Activated CD8-positive, alpha-beta memory T cell treated with anti-CD3 and anti-CD28 coated beads for 4 hours (primary cell): ENCODE results near the gene TOR3A.
"Not testable (repeated sequence)": the region's sequence is repeated elsewhere in the genome, so short reads cannot be mapped to it uniquely, and the experiment has no call there.

Experiments used
- DNase-seq, 2 donors: peaks; one replicate each; pipeline ENCODE4 v3.0.0-alpha.2; 2020; ENCODE audit warnings: low read depth in 2 of 2

Gene TOR3A

GRCh38 chr1:179107706-179108629, 26.1 kb downstream of the TOR3A start:
- no peak for DNase-seq

GRCh38 chr1:179108644-179109043, 26.8 kb downstream of the TOR3A start:
- no peak for DNase-seq

GRCh38 chr1:179115181-179115580, 33.3 kb downstream of the TOR3A start:
- no peak for DNase-seq

GRCh38 chr1:179119513-179119912, 37.6 kb downstream of the TOR3A start:
- no peak for DNase-seq

- no peak for DNase-seq
Measured at GRCh38 chr1:179120736-179121135, 38.9 kb downstream of the TOR3A start.

GRCh38 chr1:179121159-179121938, 39.5 kb downstream of the TOR3A start:
- peak in 1 of 2 donors; percentile 11 for DNase-seq

- no peak for DNase-seq
Measured at GRCh38 chr1:179124873-179125272, 43.0 kb downstream of the TOR3A start.

- no peak for DNase-seq
Measured at GRCh38 chr1:179126338-179127060, 44.6 kb downstream of the TOR3A start.

- DNase-seq = no peak
Measured at GRCh38 chr1:179127163-179127895, 45.5 kb downstream of the TOR3A start.

- no peak for DNase-seq
Measured at GRCh38 chr1:179128520-179128919, 46.6 kb downstream of the TOR3A start.

GRCh38 chr1:179129702-179130473, 48.0 kb downstream of the TOR3A start:
- DNase-seq = no peak

- DNase-seq = not testable (repeated sequence)
Measured at GRCh38 chr1:179135168-179135567, 53.3 kb downstream of the TOR3A start.

GRCh38 chr1:179135707-179136106, 53.8 kb downstream of the TOR3A start:
- DNase-seq = not testable (repeated sequence)

GRCh38 chr1:179137617-179138255, 55.9 kb downstream of the TOR3A start:
- DNase-seq = no peak

- not testable (repeated sequence) for DNase-seq
Measured at GRCh38 chr1:179138755-179139154, 56.9 kb downstream of the TOR3A start.

- DNase-seq = peak in 1 of 2 donors; percentile 20
Measured at GRCh38 chr1:179141592-179142251, 59.9 kb downstream of the TOR3A start.

GRCh38 chr1:179142889-179143299, 61.0 kb downstream of the TOR3A start:
- no peak for DNase-seq

- DNase-seq = no peak
Measured at GRCh38 chr1:179143322-179143721, 61.5 kb downstream of the TOR3A start.

- no peak for DNase-seq
Measured at GRCh38 chr1:179144626-179145025, 62.8 kb downstream of the TOR3A start.
